GM19099 (cell line): ENCODE measurements around the gene NKD1.

ENCODE experiments used
- POLR2A ChIP-seq: IDR thresholded peaks from 3 replicates; pipeline ENCODE4 v1.6.1; 2011; ENCODE audit warnings: low read depth; ENCODE audit not compliant: insufficient read length; ENCODE audit errors: extremely low read depth

The NKD1 gene

GRCh38 chr16:50559804-50560514, 11.8 kb downstream of the NKD1 start:
- TF ChIP-seq POLR2A, result no peak

GRCh38 chr16:50560903-50561863, 13.0 kb downstream of the NKD1 start:
- no peak for TF ChIP-seq POLR2A

- TF ChIP-seq POLR2A, result no peak
These were observed 14.5 kb downstream of the NKD1 start for GRCh38 chr16:50562657-50563056.

GRCh38 chr16:50563989-50564388, 15.8 kb downstream of the NKD1 start:
- no peak for TF ChIP-seq POLR2A

GRCh38 chr16:50565428-50565827, 17.2 kb downstream of the NKD1 start:
- no peak for TF ChIP-seq POLR2A

GRCh38 chr16:50566014-50566962, 18.1 kb downstream of the NKD1 start:
- no peak for TF ChIP-seq POLR2A

GRCh38 chr16:50567651-50568050, 19.5 kb downstream of the NKD1 start:
- no peak for TF ChIP-seq POLR2A

- TF ChIP-seq POLR2A, result no peak
These were observed 20.1 kb downstream of the NKD1 start for GRCh38 chr16:50568187-50568815.

- no peak for TF ChIP-seq POLR2A
These were observed 22.2 kb downstream of the NKD1 start for GRCh38 chr16:50570354-50570753.

GRCh38 chr16:50570808-50571598, 22.8 kb downstream of the NKD1 start:
- TF ChIP-seq POLR2A, result no peak

GRCh38 chr16:50571786-50572185, 23.6 kb downstream of the NKD1 start:
- TF ChIP-seq POLR2A, result no peak

GRCh38 chr16:50572700-50573099, 24.5 kb downstream of the NKD1 start:
- no peak for TF ChIP-seq POLR2A

- TF ChIP-seq POLR2A, result no peak
These were observed 25.1 kb downstream of the NKD1 start for GRCh38 chr16:50573279-50573678.
